Adrenal gland (tissue), 5 donors: Measurements from ENCODE around the gene ASAH2.

ENCODE experiments used
- CTCF ChIP-seq, 6 experiments: fragments of 450-650 bp in 4 of 6; fragments of 200-600 bp in 2 of 6; sonication (generic) in 1 of 6; IDR thresholded peaks; 1 replicate in 5 of 6; 2 replicates in 1 of 6; pipeline versions ENCODE4 v1.5.1 to v1.8.0; 2016 to 2021; ENCODE audit warnings: antibody characterized with exemption in 6 of 6, mild to moderate bottlenecking in 2 of 6, moderate library complexity in 1 of 6
- POLR2A ChIP-seq, 2 donors: fragments of 450-650 bp; IDR thresholded peaks; one replicate each; pipeline ENCODE4 v1.6.1; 2017; ENCODE audit warnings: antibody characterized with exemption in 2 of 2, mild to moderate bottlenecking in 2 of 2, moderate library complexity in 1 of 2
- donor health status: DM: no; HTN: no; CAD: no.

- TF ChIP-seq POLR2A (IDR thresholded peaks at IDR 0.05) (no peak), CTCF (IDR thresholded peaks at IDR 0.05) (no peak)
These were observed 29.1 kb downstream of the ASAH2 start for GRCh38 chr10:50222199-50222598.
